HG02759 (cell line): ENCODE results near the gene PLA2G10.
"Not testable (repeated sequence)": the region's sequence is repeated elsewhere in the genome, so short reads cannot be mapped to it uniquely, and the experiment has no call there.

ENCODE experiments used
- ATAC-seq: cut with Tn5 transposase; IDR thresholded peaks from one replicate; pipeline ENCODE4 v1.9.1; 2021; ENCODE audit warnings: mild to moderate bottlenecking, moderate library complexity; ENCODE audit not compliant: unreplicated experiment

Gene PLA2G10

GRCh38 chr16:14694129-14694528, at the start of gene PLA2G10:
PLA2G10 (minus strand) TSS chr16:14694308; CDS start chr16:14694229, 79 bp downstream.
- not testable (repeated sequence) for ATAC-seq

- ATAC-seq = peak; percentile 99
These were observed 48.4 kb upstream of the PLA2G10 start, which contains the start of gene NPIPA2 for GRCh38 chr16:14742273-14743128. NPIPA2 (plus strand) TSS chr16:14742533; CDS start chr16:14748066, 5,533 bp downstream.

- not testable (repeated sequence) for ATAC-seq
These were observed 47.7 kb upstream of the PLA2G10 start for GRCh38 chr16:14741794-14742193.

- ATAC-seq = not testable (repeated sequence)
These were observed 46.8 kb upstream of the PLA2G10 start for GRCh38 chr16:14740832-14741385.

GRCh38 chr16:14733233-14733632, 39.1 kb upstream of the PLA2G10 start:
- ATAC-seq = not testable (repeated sequence)

GRCh38 chr16:14703156-14704011, 9.3 kb upstream of the PLA2G10 start, which contains the start of gene NPIPA3:
NPIPA3 (plus strand) TSS chr16:14703411; CDS start chr16:14708944, 5,533 bp downstream.
- ATAC-seq = peak; percentile 99

- not testable (repeated sequence) for ATAC-seq
These were observed 8.6 kb upstream of the PLA2G10 start for GRCh38 chr16:14702672-14703071.

- ATAC-seq = not testable (repeated sequence)
These were observed 7.8 kb upstream of the PLA2G10 start for GRCh38 chr16:14701859-14702258.

GRCh38 chr16:14685870-14686793, 8.0 kb downstream of the PLA2G10 start:
- ATAC-seq = not testable (repeated sequence)

- no peak for ATAC-seq
These were observed 12.0 kb downstream of the PLA2G10 start for GRCh38 chr16:14682121-14682520.

- no peak for ATAC-seq
These were observed 13.0 kb downstream of the PLA2G10 start for GRCh38 chr16:14681115-14681514.

- not testable (repeated sequence) for ATAC-seq
These were observed 13.7 kb downstream of the PLA2G10 start for GRCh38 chr16:14680396-14680795.

GRCh38 chr16:14678748-14679497, 15.2 kb downstream of the PLA2G10 start:
- ATAC-seq = no peak

GRCh38 chr16:14677627-14678026, 16.5 kb downstream of the PLA2G10 start:
- ATAC-seq = no peak

GRCh38 chr16:14676633-14677032, 17.5 kb downstream of the PLA2G10 start:
- ATAC-seq = no peak

- ATAC-seq = peak; percentile 69
These were observed 21.6 kb downstream of the PLA2G10 start for GRCh38 chr16:14672403-14672971.

- no peak for ATAC-seq
These were observed 24.3 kb downstream of the PLA2G10 start for GRCh38 chr16:14669776-14670175.

GRCh38 chr16:14668556-14669223, 25.4 kb downstream of the PLA2G10 start:
- ATAC-seq = no peak
